ENCODE results near the gene IQCK.
A peak's percentile ranks its signal among the peaks of the same experiment; 100 is the strongest.

The IQCK gene

GRCh38 chr16:19882186-19882585, 164.1 kb downstream of the IQCK start:
- H3K4me1 ChIP-seq = peaks cover 0 to 36% (median 31%) of the 10 kb centered on the region in 4 donors
- no peak overlapping the region for H3K27ac ChIP-seq
- TF ChIP-seq, protein P1, sequence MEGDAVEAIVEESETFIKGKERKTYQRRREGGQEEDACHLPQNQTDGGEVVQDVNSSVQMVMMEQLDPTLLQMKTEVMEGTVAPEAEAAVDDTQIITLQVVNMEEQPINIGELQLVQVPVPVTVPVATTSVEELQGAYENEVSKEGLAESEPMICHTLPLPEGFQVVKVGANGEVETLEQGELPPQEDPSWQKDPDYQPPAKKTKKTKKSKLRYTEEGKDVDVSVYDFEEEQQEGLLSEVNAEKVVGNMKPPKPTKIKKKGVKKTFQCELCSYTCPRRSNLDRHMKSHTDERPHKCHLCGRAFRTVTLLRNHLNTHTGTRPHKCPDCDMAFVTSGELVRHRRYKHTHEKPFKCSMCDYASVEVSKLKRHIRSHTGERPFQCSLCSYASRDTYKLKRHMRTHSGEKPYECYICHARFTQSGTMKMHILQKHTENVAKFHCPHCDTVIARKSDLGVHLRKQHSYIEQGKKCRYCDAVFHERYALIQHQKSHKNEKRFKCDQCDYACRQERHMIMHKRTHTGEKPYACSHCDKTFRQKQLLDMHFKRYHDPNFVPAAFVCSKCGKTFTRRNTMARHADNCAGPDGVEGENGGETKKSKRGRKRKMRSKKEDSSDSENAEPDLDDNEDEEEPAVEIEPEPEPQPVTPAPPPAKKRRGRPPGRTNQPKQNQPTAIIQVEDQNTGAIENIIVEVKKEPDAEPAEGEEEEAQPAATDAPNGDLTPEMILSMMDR (IDR thresholded peaks at IDR 0.05) = no peak
- DNase-seq = no peak
- peaks cover 0 to 37% of the 10 kb centered on the region in 2 donors for H3K27me3 ChIP-seq
- no peak overlapping the region for H3K4me3 ChIP-seq
- H3K9me3 ChIP-seq = no peaks in the 10 kb centered on the region
- intact Hi-C loops (cut with DNase I; ENCODE audit: low total_unique reads) = loop anchor here (5.0 to 10.0 kb wide), 3 partner anchors 130 to 217 kb away; partner anchors contain the start of genes IQCK and KNOP1
- H3K36me3 ChIP-seq = no peaks in the 10 kb centered on the region

GRCh38 chr16:19882646-19883045, 164.6 kb downstream of the IQCK start:
- TF ChIP-seq, protein P1 (IDR thresholded peaks at IDR 0.05) = no peak
- Histone ChIP-seq H3K27me3 (peaks cover 0 to 37% of the 10 kb centered on the region in 2 donors), H3K4me3 (peak overlapping the region in 1 of 2 donors; percentile 49), H3K4me1 (peaks cover 0 to 36% (median 31%) of the 10 kb centered on the region in 4 donors), H3K36me3 (no peaks in the 10 kb centered on the region), H3K9me3 (no peaks in the 10 kb centered on the region), H3K27ac (no peak overlapping the region)
- no peak for DNase-seq
- intact Hi-C loops (cut with DNase I; ENCODE audit: low total_unique reads) = loop anchor here (5.0 to 10.0 kb wide), 3 partner anchors 130 to 218 kb away; partner anchors contain the start of genes IQCK and KNOP1

GRCh38 chr16:19883296-19883965, 165.4 kb downstream of the IQCK start:
- Histone ChIP-seq H3K27ac (no peak overlapping the region), H3K9me3 (no peaks in the 10 kb centered on the region), H3K4me1 (peaks cover 0 to 36% (median 31%) of the 10 kb centered on the region in 4 donors), H3K36me3 (no peaks in the 10 kb centered on the region), H3K4me3 (peak overlapping the region; percentile 49 to 59), H3K27me3 (peaks cover 0 to 37% of the 10 kb centered on the region in 2 donors)
- intact Hi-C loops (cut with DNase I; ENCODE audit: low total_unique reads) = loop anchor here (5.0 to 10.0 kb wide), 3 partner anchors 131 to 219 kb away; partner anchors contain the start of genes IQCK and KNOP1
- peak in 1 of 2 donors; percentile 35 for DNase-seq
- TF ChIP-seq, protein P1 (IDR thresholded peaks at IDR 0.05) = no peak

GRCh38 chr16:19883966-19884485, 166.0 kb downstream of the IQCK start:
- peaks cover 0 to 36% (median 30%) of the 10 kb centered on the region in 4 donors for H3K4me1 ChIP-seq
- H3K4me3 ChIP-seq = peak overlapping the region; percentile 49 to 59
- no peaks in the 10 kb centered on the region for H3K9me3 ChIP-seq
- no peak overlapping the region for H3K27ac ChIP-seq
- TF ChIP-seq, protein P1 (IDR thresholded peaks at IDR 0.05) = no peak
- DNase-seq = no peak
- H3K36me3 ChIP-seq = no peaks in the 10 kb centered on the region
- intact Hi-C loops (cut with DNase I; ENCODE audit: low total_unique reads) = loop anchor here (5.0 to 10.0 kb wide), 3 partner anchors 132 to 219 kb away; partner anchors contain the start of genes IQCK and KNOP1
- peaks cover 0 to 37% of the 10 kb centered on the region in 2 donors for H3K27me3 ChIP-seq

DNA sequence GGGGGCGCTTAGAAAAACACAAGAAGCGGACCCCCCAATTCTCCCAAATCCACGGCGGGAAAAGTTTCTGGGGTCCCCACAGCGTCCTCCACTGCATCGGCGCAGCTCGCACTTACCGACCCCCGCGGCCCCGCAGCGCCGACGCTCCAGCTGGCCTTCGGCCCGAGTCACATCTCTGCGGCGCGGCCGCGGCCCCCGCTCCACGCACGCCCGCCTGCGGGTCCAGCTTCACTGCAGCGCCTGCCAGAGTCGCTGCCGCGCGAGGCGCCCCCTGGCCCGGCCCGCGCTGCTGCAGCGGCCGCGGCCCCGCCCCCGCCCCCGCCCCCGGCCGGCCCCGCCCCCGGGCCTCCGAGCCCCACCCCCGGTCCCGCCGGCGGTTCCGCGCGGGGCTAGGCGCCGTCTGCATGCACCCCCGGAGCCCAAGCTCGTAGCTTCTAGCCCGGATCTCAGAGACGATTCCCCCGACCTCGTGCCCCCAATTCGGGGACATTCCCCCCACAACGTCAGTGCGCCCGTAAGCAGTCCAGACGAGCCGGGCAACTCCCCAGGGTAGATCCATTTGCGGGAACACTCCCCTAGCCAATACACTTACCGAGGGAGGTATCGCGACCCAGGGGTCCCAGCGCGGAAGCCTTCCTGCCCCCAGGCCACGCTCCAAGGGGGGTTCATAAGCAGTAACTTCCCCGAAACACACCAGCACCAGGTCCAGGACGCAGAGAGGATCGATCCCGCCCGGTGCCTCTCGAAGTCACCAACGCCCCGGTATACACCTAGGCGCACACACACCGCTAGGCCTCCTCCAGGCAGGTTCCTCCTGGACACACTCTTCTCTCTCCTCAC, 166.8 kb downstream of the IQCK start, which contains the start of gene GPRC5B:
Gene GPRC5B, minus strand, starts transcription at position 238 of the 840 bp plus-strand sequence. CDS start 12,003 bp downstream, outside the sequence.
- Histone ChIP-seq H3K36me3 (no peaks in the 10 kb centered on the region), H3K4me1 (peaks cover 0 to 36% (median 30%) of the 10 kb centered on the region in 4 donors), H3K9me3 (no peaks in the 10 kb centered on the region), H3K27me3 (peaks cover 0 to 37% of the 10 kb centered on the region in 2 donors), H3K27ac (no peak within 1 kb of the TSS), H3K4me3 (peak within 1 kb of the TSS; percentile 49 to 59)
- no peak for DNase-seq
- TF ChIP-seq, protein P1 (IDR thresholded peaks at IDR 0.05) = no peak
- intact Hi-C loops (cut with DNase I; ENCODE audit: low total_unique reads) = loop anchor here (5.0 to 10.0 kb wide), 5 partner anchors 133 to 323 kb away; partner anchors contain the start of genes IQCK and KNOP1
